Fibroblast of lung (primary cell): ENCODE measurements around the gene MRPL53. TPM values are rescaled to one million over a fixed set of nuclear protein-coding genes. Genes with fewer than 3 reads are reported as not detected.

Experiments used
- DNase-seq, 2 donors: peaks; one replicate each; pipeline versions ENCODE4 v3.0.0 to v3.0.0-alpha.2; 2010; ENCODE audit warnings: low read depth in 2 of 2
- H2AFZ ChIP-seq: 2 replicates; pipeline ENCODE4 v1.5.1; 2012; ENCODE audit warnings: low read length, control low read depth, inconsistent platforms
- H3K27ac ChIP-seq: 2 replicates; pipeline ENCODE4 v1.5.1; 2011; ENCODE audit warnings: low read length, control low read depth; ENCODE audit not compliant: insufficient read depth
- H3K27me3 ChIP-seq: 2 replicates; pipeline ENCODE4 v1.5.1; 2011; ENCODE audit warnings: mild to moderate bottlenecking, low read length; ENCODE audit not compliant: control insufficient read depth, insufficient read depth
- H3K36me3 ChIP-seq: 2 replicates; pipeline ENCODE4 v1.5.1; 2011; ENCODE audit warnings: low read length; ENCODE audit not compliant: control insufficient read depth, insufficient read depth
- H3K4me1 ChIP-seq: 2 replicates; pipeline ENCODE4 v1.5.1; 2011; ENCODE audit warnings: low read length; ENCODE audit not compliant: control insufficient read depth, insufficient read depth; ENCODE audit errors: extremely low read depth
- H3K4me2 ChIP-seq: 2 replicates; pipeline ENCODE4 v1.5.1; 2011; ENCODE audit warnings: low read length, control low read depth; ENCODE audit not compliant: insufficient read depth; ENCODE audit errors: extremely low read depth
- H3K4me3 ChIP-seq, 4 experiments: fragments of 200-600 bp in 1 of 4; sonication (generic) in 1 of 4; replicated peaks in 1 of 4; 2 replicates each; pipeline ENCODE4 v1.5.1; 2011 to 2016; ENCODE audit warnings: low read length in 4 of 4, low read depth in 3 of 4, mild to moderate bottlenecking in 3 of 4, control low read depth in 2 of 4, inconsistent platforms in 1 of 4, mixed read lengths in 1 of 4; ENCODE audit not compliant: insufficient read depth in 1 of 4; ENCODE audit errors: control extremely low read depth in 1 of 4
- H3K79me2 ChIP-seq: 2 replicates; pipeline ENCODE4 v1.5.1; 2012; ENCODE audit warnings: mild to moderate bottlenecking, low read length, inconsistent platforms; ENCODE audit not compliant: control insufficient read depth, insufficient read depth
- H3K9ac ChIP-seq: 2 replicates; pipeline ENCODE4 v1.5.1; 2011; ENCODE audit warnings: mild to moderate bottlenecking, low read length, control low read depth; ENCODE audit not compliant: insufficient read depth
- H3K9me3 ChIP-seq: 2 replicates; pipeline ENCODE4 v1.5.1; 2012; ENCODE audit warnings: low read depth, low read length; ENCODE audit not compliant: control insufficient read depth, insufficient read depth
- H4K20me1 ChIP-seq: 2 replicates; pipeline ENCODE4 v1.5.1; 2011; ENCODE audit warnings: low read length; ENCODE audit not compliant: control insufficient read depth, insufficient read depth; ENCODE audit errors: extremely low read depth
- EZH2 ChIP-seq: IDR thresholded peaks from 2 replicates; pipeline ENCODE4 v1.5.1; 2012; ENCODE audit warnings: low read length, control low read depth, mild to moderate bottlenecking; ENCODE audit errors: missing control alignments
- polyA minus RNA-seq: library from RNA; depleted of rRNA, polyadenylated mRNA; stranded (reverse); fragments of >200 nt; gene quantifications from 2 replicates; pipeline ENCODE4 v1.2.3, GENCODE V29; 2011; ENCODE audit warnings: low replicate concordance
- polyA plus RNA-seq, 2 donors: library from polyadenylated mRNA; depleted of rRNA in 1 of 2; stranded (reverse) in 1 of 2; unstranded in 1 of 2; fragments of >200 nt; gene quantifications; 2 replicates each; pipeline ENCODE4 v1.2.1, GENCODE V29; 2011 to 2012; ENCODE audit warnings: missing spikeins in 1 of 2
- total RNA-seq: library from RNA; depleted of rRNA; stranded (reverse); fragments of >200 nt; gene quantifications from 2 replicates; pipeline ENCODE4 v1.2.1, GENCODE V29; 2014
- TF ChIP-seq, protein P1 (sequence below), 2 donors: IDR thresholded peaks in 1 of 2; conservative IDR thresholded peaks in 1 of 2; 1 replicate in 1 of 2; 2 replicates in 1 of 2; pipeline ENCODE4 v1.5.1; 2011 to 2012; ENCODE audit warnings: low read length in 2 of 2, control low read depth in 1 of 2, inconsistent platforms in 1 of 2, low read depth in 1 of 2, mild to moderate bottlenecking in 1 of 2

Gene MRPL53
- total RNA-seq (38.0 and 45.4 TPM in 2 replicates), polyA plus RNA-seq (30.1 and 33.9 TPM in 2 replicates), polyA minus RNA-seq (9.5 and 33.6 TPM in 2 replicates)
- 94.2 and 107 TPM in 2 replicates for polyA plus RNA-seq (2012)

DNA sequence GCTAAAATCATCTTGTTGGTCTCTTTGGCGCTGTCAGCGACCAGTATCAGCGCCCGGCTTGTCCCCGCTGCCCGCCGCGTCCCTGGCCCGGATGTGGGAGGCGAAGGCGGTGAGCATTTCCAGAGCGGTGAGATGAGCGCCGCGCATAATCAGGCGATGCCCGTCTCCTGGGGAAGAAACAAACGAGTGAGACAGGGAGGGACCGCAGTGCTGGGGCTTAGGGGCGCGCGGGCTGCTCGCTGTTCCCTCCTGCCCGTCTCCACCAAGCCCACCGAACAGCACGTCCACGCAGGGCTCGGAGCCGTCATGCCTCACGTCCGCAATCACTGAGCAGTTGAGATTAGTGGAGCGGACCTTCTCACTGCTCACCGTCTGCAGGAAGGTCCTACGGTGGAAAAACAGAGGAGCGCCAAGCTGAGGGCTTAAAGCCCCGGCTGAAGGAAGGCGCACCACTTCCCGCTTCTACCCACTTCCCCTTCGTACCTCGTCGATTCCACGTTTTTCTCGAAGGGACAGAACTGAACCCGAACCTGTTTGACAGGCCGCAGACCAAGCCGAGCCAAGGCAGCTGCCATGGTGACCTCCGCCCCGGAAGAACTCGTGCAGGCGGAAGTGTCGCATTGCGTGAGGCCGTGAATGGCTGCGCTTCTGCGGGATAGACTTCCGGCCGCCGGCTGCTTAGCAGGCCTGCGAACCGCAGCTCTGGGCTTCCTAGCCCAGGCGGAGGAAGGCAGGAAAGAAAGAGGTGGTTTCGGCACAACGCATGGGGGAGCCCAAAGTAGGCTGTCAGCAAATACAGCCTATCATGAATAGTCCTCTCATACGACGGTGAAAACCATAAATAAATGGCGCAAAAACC is at the start of gene MRPL53:
MRPL53 (minus strand) TSS at position 595 of the 859 bp plus-strand sequence; CDS start at position 575, 20 bp downstream.
- Histone ChIP-seq H3K4me1 (peaks cover 2% of the 10 kb centered on the region), H3K9me3 (no peaks in the 10 kb centered on the region), H3K27me3 (no peaks in the 10 kb centered on the region), H3K27ac (peak within 1 kb of the TSS; percentile 71), H2AFZ (peak within 1 kb of the TSS; percentile 89), H4K20me1 (no peaks in the 10 kb centered on the region), H3K79me2 (no peaks in the 10 kb centered on the region), H3K4me3 (peak within 1 kb of the TSS; percentile 42 to 89 (median 66)), H3K36me3 (peaks cover 10% of the 10 kb centered on the region), H3K4me2 (peak within 1 kb of the TSS; percentile 92), H3K9ac (peak within 1 kb of the TSS; percentile 76)
- DNase-seq: peak; percentile 94 to 95
- TF ChIP-seq, protein P1, sequence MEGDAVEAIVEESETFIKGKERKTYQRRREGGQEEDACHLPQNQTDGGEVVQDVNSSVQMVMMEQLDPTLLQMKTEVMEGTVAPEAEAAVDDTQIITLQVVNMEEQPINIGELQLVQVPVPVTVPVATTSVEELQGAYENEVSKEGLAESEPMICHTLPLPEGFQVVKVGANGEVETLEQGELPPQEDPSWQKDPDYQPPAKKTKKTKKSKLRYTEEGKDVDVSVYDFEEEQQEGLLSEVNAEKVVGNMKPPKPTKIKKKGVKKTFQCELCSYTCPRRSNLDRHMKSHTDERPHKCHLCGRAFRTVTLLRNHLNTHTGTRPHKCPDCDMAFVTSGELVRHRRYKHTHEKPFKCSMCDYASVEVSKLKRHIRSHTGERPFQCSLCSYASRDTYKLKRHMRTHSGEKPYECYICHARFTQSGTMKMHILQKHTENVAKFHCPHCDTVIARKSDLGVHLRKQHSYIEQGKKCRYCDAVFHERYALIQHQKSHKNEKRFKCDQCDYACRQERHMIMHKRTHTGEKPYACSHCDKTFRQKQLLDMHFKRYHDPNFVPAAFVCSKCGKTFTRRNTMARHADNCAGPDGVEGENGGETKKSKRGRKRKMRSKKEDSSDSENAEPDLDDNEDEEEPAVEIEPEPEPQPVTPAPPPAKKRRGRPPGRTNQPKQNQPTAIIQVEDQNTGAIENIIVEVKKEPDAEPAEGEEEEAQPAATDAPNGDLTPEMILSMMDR (conservative IDR thresholded peaks at IDR 0.05 in 1 of 2, IDR thresholded peaks at IDR 0.05 in 1 of 2; ENCODE audit: low read depth in 1 of 2, low read length in 2 of 2): no peak
- TF ChIP-seq EZH2: no peak

DNA sequence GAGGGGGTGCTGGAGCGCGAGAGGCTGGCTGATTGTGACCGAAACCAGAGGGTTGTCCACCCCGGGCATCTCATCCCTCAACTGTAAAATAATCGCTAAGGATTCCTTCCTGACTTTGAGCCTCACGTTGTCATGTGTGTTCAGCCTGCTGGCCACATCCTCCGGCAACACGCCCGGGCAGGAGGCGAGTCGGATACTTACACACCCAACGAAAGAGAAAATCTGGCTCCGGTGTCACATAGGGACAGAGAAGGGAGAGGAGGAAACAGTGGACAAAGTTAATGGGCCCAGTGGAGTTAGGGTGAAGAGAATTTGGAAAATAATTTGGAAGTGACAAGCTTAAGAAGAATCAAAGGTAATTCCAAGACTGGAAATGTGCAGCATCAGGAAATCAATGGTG is 44.2 kb upstream of the MRPL53 start:
- H2AFZ ChIP-seq: no peak overlapping the region
- no peaks in the 10 kb centered on the region for H3K36me3 ChIP-seq
- H3K9me3 ChIP-seq: no peaks in the 10 kb centered on the region
- no peak overlapping the region for H3K9ac ChIP-seq
- peaks cover 86% of the 10 kb centered on the region for H3K27me3 ChIP-seq
- no peaks in the 10 kb centered on the region for H3K79me2 ChIP-seq
- H3K4me3 ChIP-seq: no peak overlapping the region
- H3K4me1 ChIP-seq: no peaks in the 10 kb centered on the region
- no peak overlapping the region for H3K4me2 ChIP-seq
- TF ChIP-seq, protein P1 (conservative IDR thresholded peaks at IDR 0.05 in 1 of 2, IDR thresholded peaks at IDR 0.05 in 1 of 2; ENCODE audit: low read depth in 1 of 2, low read length in 2 of 2): no peak
- TF ChIP-seq EZH2: no peak
- H4K20me1 ChIP-seq: no peaks in the 10 kb centered on the region
- DNase-seq: no peak
- H3K27ac ChIP-seq: no peak overlapping the region

DNA sequence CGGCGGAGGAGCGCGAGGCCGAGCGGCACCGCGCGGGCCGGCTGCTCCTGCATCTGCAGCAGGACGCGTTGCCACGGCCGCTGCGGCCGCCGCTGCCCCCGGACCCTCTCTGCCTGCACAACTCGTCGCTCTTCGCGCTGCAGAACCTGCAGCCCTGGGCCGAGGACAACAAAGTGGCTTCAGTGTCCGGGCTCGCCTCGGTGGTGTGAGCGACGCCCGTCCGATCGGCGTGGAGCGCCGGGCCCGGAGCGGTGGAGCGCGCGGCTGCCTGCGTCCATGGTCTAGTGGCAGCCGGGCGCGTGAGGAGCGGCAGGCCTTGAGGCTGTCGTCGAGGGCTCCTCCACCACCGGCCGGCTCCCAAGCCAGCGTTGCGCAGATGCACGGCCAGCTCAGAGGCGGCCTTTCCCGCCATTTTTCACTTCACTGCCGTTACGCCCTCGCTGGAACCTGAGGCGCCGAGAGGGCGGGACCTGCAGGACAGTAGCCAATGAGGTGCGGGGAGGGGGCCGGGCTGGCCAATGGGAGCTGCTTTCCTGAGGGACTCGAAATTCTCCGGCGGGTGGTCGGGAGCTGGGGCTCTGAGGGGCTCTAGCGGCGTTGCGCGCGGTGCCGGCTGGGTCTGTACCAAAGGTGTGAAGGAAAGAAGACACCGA is 43.6 kb upstream of the MRPL53 start:
- H3K27me3 ChIP-seq: peaks cover 92% of the 10 kb centered on the region
- no peak overlapping the region for H3K9ac ChIP-seq

More for the DNA sequence above, 43.6 kb upstream of the MRPL53 start:
- Histone ChIP-seq H3K4me1 (no peaks in the 10 kb centered on the region), H3K79me2 (no peaks in the 10 kb centered on the region), H3K9me3 (no peaks in the 10 kb centered on the region), H4K20me1 (no peaks in the 10 kb centered on the region), H2AFZ (no peak overlapping the region), H3K4me3 (no peak overlapping the region), H3K4me2 (no peak overlapping the region), H3K27ac (no peak overlapping the region), H3K36me3 (no peaks in the 10 kb centered on the region)
- TF ChIP-seq, protein P1 (conservative IDR thresholded peaks at IDR 0.05 in 1 of 2, IDR thresholded peaks at IDR 0.05 in 1 of 2; ENCODE audit: low read depth in 1 of 2, low read length in 2 of 2): no peak
- TF ChIP-seq EZH2: peak; percentile 77
- no peak for DNase-seq
